GM19238 (cell line): ENCODE data around the gene AGO1.
"Not testable (repeated sequence)": the region's sequence is repeated elsewhere in the genome, so short reads cannot be mapped to it uniquely, and the experiment has no call there.

Experiments used
- DNase-seq: peaks from one replicate; pipeline ENCODE4 v3.0.0; 2011; ENCODE audit warnings: low spot score; ENCODE audit not compliant: insufficient read length

The AGO1 gene

GRCh38 chr1:35915693-35916092 is 32.7 kb downstream of the AGO1 start:
- DNase-seq, result no peak

- DNase-seq, result no peak
Measured at GRCh38 chr1:35923791-35924221, 40.8 kb downstream of the AGO1 start.

- DNase-seq, result no peak
Measured at GRCh38 chr1:35924838-35925237, 41.8 kb downstream of the AGO1 start.

- DNase-seq, result no peak
Measured at GRCh38 chr1:35925741-35926140, 42.7 kb downstream of the AGO1 start.

- DNase-seq, result no peak
Measured at GRCh38 chr1:35927472-35927871, 44.5 kb downstream of the AGO1 start.

GRCh38 chr1:35929730-35930592 is 47.0 kb downstream of the AGO1 start:
- DNase-seq, result peak; percentile 5

- peak; percentile 86 for DNase-seq
Measured at GRCh38 chr1:35930593-35931445, 47.8 kb downstream of the AGO1 start, which contains the start of gene AGO3. AGO3 (plus strand) TSS chr1:35931105; CDS start chr1:35931427, 322 bp downstream.

- DNase-seq, result no peak
Measured at GRCh38 chr1:35931446-35932157, 48.6 kb downstream of the AGO1 start.

GRCh38 chr1:35932158-35932636 is 49.2 kb downstream of the AGO1 start:
- no peak for DNase-seq

GRCh38 chr1:35932941-35933340 is 49.9 kb downstream of the AGO1 start:
- no peak for DNase-seq

GRCh38 chr1:35935442-35936388 is 52.7 kb downstream of the AGO1 start:
- DNase-seq, result no peak

GRCh38 chr1:35936838-35937237 is 53.8 kb downstream of the AGO1 start:
- DNase-seq, result no peak

- no peak for DNase-seq
Measured at GRCh38 chr1:35939484-35939883, 56.5 kb downstream of the AGO1 start.

- no peak for DNase-seq
Measured at GRCh38 chr1:35945327-35945726, 62.3 kb downstream of the AGO1 start.

GRCh38 chr1:35947547-35947946 is 64.5 kb downstream of the AGO1 start:
- no peak for DNase-seq

- DNase-seq, result no peak
Measured at GRCh38 chr1:35958558-35958957, 75.5 kb downstream of the AGO1 start.

- DNase-seq, result no peak
Measured at GRCh38 chr1:35959304-35959703, 76.3 kb downstream of the AGO1 start.

- DNase-seq, result no peak
Measured at GRCh38 chr1:35962952-35963351, 79.9 kb downstream of the AGO1 start.

- DNase-seq, result not testable (repeated sequence)
Measured at GRCh38 chr1:35964277-35964676, 81.3 kb downstream of the AGO1 start.

- DNase-seq, result no peak
Measured at GRCh38 chr1:35968396-35968795, 85.4 kb downstream of the AGO1 start.
